IPS-18a (cell line): ENCODE data around the gene MRPL52.

ENCODE experiments used
- H3K27ac ChIP-seq: one replicate; pipeline ENCODE4 v1.5.1; 2013; ENCODE audit warnings: low read length
- H3K27me3 ChIP-seq: one replicate; pipeline ENCODE4 v1.6.1; 2013; ENCODE audit warnings: mild to moderate bottlenecking, low read length; ENCODE audit not compliant: control insufficient read depth, insufficient read depth
- H3K36me3 ChIP-seq: one replicate; pipeline ENCODE4 v1.6.1; 2013; ENCODE audit warnings: low read depth, low read length; ENCODE audit not compliant: control insufficient read depth
- H3K4me1 ChIP-seq: one replicate; pipeline ENCODE4 v1.6.1; 2013; ENCODE audit warnings: low read depth, low read length; ENCODE audit not compliant: control insufficient read depth
- H3K4me3 ChIP-seq: one replicate; pipeline ENCODE4 v1.5.1; 2013; ENCODE audit warnings: low read length
- H3K9ac ChIP-seq: one replicate; pipeline ENCODE4 v1.6.1; 2013; ENCODE audit warnings: mild to moderate bottlenecking, low read length, moderate library complexity
- H3K9me3 ChIP-seq: one replicate; pipeline ENCODE4 v1.6.1; 2013; ENCODE audit warnings: low read depth, low read length; ENCODE audit not compliant: control insufficient read depth

Gene MRPL52

GRCh38 chr14:22882529-22883172, 53.0 kb downstream of the MRPL52 start:
- Histone ChIP-seq H3K36me3 (no peaks in the 10 kb centered on the region), H3K4me3 (peak overlapping the region; percentile 55), H3K27ac (no peak overlapping the region), H3K9ac (peak overlapping the region; percentile 30), H3K27me3 (peaks cover 24% of the 10 kb centered on the region), H3K9me3 (no peaks in the 10 kb centered on the region), H3K4me1 (peaks cover 18% of the 10 kb centered on the region)

- Histone ChIP-seq H3K27me3 (peaks cover 24% of the 10 kb centered on the region), H3K4me3 (peak within 1 kb of the TSS; percentile 55), H3K9me3 (no peaks in the 10 kb centered on the region), H3K4me1 (peaks cover 20% of the 10 kb centered on the region), H3K36me3 (no peaks in the 10 kb centered on the region), H3K9ac (peak within 1 kb of the TSS; percentile 33), H3K27ac (no peak within 1 kb of the TSS)
These were observed 53.7 kb downstream of the MRPL52 start, which contains the start of gene REM2 for GRCh38 chr14:22883173-22883976. Gene REM2, plus strand, starts transcription at chr14:22883222. Its CDS starts 66 bp downstream, at chr14:22883288.

GRCh38 chr14:22884076-22884737, 54.5 kb downstream of the MRPL52 start:
- Histone ChIP-seq H3K9ac (no peak overlapping the region), H3K4me1 (peaks cover 20% of the 10 kb centered on the region)

More at GRCh38 chr14:22884076-22884737, 54.5 kb downstream of the MRPL52 start:
- Histone ChIP-seq H3K4me3 (peak overlapping the region; percentile 55), H3K27ac (no peak overlapping the region), H3K36me3 (no peaks in the 10 kb centered on the region), H3K27me3 (peaks cover 24% of the 10 kb centered on the region), H3K9me3 (no peaks in the 10 kb centered on the region)
